NCI-H446 (cell line): ENCODE results near the gene PDGFRA.

ENCODE experiments used
- DNase-seq, 2 experiments: peaks; one replicate each; lab custom pipeline; 2025; lab: John Stamatoyannopoulos, UW

PDGFRA gene

DNA sequence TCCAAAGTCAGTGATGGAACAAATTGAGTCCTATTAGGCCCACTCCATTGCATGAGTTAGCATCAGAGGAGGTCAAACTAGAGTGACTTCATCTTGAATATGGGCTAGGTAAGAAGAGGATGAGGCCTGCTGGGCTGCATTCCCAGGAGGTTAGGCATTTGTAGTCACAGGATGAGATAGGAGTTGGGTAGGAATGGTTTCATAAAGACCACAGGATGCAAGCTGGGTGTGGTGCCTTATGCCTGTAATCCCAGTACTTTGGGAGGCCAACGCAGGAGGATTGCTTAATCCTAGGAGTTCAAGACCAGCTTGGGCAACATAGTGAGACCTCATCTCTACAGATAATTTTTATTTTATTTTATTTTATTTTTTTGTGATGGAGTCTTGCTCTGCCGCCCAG is 26.8 kb downstream of the PDGFRA start:
- no peak for DNase-seq

- no peak for DNase-seq
Measured at GRCh38 chr4:54256491-54257486, 27.7 kb downstream of the PDGFRA start.

GRCh38 chr4:54265366-54265765 is 36.3 kb downstream of the PDGFRA start:
- DNase-seq = no peak

- no peak for DNase-seq
Measured at GRCh38 chr4:54268151-54268550, 39.1 kb downstream of the PDGFRA start.

DNA sequence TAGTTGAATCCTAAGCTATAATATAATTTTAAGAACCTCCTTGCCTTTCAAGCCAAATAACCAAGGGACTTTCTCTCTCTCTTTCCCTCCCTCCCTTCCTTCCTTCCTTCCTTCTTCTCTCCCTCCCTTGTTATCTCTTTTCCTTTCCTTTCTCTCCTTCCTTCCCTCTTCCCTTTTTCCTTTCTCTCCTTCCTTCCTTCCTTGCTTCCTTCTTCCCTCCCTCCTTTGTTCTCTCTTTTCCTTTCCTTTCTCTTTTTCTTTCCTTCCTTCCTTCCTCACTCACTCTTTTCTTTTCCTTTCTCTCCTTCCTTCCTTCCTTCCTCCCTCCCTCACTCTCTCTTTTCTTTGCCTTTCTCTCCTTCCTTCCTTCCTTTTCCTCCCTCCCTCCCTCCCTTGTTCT is 42.4 kb downstream of the PDGFRA start:
- no peak for DNase-seq

DNA sequence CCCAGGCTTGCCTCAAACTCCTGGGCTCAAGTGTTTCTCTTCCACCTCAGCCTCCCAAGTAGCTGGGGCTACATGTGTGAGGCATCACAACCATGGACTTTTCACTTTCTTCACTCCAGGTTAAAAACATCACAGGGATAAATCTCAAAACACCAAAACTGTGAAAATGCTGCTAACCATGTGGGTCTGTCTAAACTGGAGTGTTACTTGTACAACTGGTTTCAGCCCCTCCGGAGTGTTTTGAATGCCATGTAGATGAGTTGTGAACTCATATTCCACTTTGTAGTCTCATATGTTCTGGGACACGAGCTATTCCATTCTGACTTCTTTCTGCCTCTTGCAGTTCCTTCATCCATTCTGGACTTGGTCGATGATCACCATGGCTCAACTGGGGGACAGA is 43.0 kb downstream of the PDGFRA start:
- DNase-seq = no peak

- no peak for DNase-seq
Measured at GRCh38 chr4:54274264-54274663, 45.2 kb downstream of the PDGFRA start.

- DNase-seq = no peak
Measured at GRCh38 chr4:54274795-54275665, 45.9 kb downstream of the PDGFRA start.

GRCh38 chr4:54276641-54277430 is 47.7 kb downstream of the PDGFRA start:
- DNase-seq = no peak

- no peak for DNase-seq
Measured at GRCh38 chr4:54277691-54278090, 48.6 kb downstream of the PDGFRA start.

DNA sequence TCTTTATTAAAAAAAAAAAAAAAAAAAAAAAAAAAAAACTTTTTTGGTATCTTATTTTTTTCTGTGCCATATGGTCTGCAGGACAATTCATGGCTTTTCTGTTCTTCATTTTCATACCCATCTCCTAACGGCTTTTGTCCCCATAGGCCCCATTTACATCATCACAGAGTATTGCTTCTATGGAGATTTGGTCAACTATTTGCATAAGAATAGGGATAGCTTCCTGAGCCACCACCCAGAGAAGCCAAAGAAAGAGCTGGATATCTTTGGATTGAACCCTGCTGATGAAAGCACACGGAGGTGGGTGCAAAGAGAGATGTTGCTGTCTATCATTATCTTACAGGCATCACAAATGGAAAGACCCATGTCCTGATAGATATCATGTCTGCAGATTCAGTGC is 49.1 kb downstream of the PDGFRA start:
- DNase-seq = no peak

DNA sequence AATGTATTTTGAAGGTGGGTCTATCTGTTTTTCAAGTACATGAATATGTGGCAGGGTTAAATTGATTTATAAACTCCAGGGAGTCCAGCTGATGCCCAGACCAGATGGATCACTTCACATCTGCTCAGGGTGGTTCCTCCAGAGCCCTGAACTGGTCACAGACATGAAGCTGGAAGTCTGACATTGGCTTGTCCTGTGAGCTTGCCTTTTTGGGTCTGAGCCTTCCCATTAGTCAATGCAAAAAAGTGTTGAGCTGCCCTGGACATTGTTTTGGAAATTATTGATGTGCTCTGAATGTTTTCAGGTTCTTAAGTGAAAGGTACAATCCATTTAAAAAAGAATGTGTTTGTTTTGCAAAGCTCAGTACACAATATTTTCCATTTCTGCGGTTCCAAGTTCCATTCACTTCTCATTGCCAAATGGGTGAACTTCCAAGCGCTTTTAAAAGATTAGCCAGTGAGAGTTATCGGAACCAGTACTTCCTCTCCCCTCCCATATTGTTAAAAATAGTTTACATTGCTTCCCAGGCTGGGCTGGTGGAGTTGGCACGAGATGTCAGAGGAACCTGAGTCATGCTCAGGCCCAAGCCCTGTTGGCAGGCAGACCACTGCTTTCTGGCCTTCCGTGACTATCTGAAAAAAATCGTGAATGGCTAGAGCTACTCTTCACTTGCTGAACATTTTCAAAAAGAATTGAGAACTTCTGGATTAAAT is 52.1 kb downstream of the PDGFRA start:
- peak in 1 of 2 experiments; percentile 33 for DNase-seq

GRCh38 chr4:54282837-54283236 is 53.7 kb downstream of the PDGFRA start:
- DNase-seq = no peak

DNA sequence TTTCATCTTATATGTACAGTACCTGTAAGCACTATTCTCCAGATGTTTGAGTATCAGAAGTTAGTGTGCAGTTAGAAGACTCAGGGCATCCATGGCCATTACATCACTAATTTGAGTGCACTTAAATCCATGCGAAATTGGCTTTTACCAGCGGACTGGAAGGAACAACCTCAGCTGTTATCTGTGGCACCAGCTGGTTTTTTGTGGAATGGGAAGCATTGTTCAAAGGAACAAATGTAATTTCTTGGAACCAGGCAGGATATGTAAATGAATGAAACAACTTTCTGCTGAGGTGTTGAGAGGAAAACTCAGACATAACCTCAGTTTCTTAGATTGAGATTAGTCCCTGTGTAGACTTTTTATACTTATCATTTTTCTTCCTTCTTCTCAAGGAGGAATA is 60.2 kb downstream of the PDGFRA start:
- no peak for DNase-seq

DNA sequence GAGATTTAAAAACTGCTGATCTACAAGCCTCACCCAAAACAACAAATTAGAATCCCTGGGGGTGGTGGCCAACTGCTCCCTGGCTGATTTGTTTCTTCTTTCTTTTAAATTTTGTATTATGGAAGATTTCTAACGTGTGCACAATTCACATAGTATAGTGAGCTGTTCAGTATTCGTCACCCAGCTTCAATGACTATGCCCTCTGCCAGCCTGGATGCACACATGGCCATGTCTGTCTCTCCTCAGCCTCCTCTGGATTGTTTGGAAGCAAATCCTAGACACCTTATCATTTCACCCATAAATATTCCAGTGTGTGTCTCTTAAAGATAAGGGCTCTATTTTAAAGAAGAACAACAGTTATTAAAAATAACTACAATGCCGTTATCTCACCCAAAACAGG is 61.9 kb downstream of the PDGFRA start:
- no peak for DNase-seq

- no peak for DNase-seq
Measured at GRCh38 chr4:54296548-54297203, 67.6 kb downstream of the PDGFRA start.

- DNase-seq = no peak
Measured at GRCh38 chr4:54308110-54308509, 79.0 kb downstream of the PDGFRA start.

- no peak for DNase-seq
Measured at GRCh38 chr4:54315561-54316538, 86.8 kb downstream of the PDGFRA start.

GRCh38 chr4:54317690-54318089 is 88.6 kb downstream of the PDGFRA start:
- no peak for DNase-seq

DNA sequence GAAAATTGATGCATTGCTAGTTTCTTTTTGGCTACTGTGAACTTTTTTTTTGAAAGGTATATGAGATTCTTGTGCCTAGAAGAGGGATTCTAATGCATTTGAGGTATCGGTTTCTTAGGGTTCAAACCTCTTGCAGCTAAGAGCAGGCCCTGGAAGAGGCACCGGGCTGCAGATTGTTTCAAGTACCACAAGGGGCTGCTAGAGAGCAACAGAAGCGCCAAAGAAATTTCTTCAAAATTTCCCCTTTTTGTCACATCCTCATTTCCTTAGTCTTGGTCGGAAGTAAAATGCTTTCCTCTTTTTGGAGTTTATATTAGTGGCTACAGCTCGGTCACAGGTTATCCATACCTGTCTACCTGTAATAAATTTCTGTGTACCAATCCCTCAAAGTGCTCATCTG is 89.8 kb downstream of the PDGFRA start:
- DNase-seq = peak in 1 of 2 experiments; percentile 19
